HepG2 (cell line): ENCODE measurements around the gene TCF3. TPM values are rescaled to one million over a fixed set of nuclear protein-coding genes. Genes with fewer than 3 reads are reported as not detected.

Experiments
- ATF6 ChIP-seq: sonication (generic); formaldehyde crosslinking; conservative IDR thresholded peaks from 2 replicates; pipeline ENCODE4 v1.4.0; 2020; ENCODE audit warnings: missing genetic modification reagents
- E2F5 ChIP-seq: sonication (generic); formaldehyde crosslinking; conservative IDR thresholded peaks from 2 replicates; pipeline ENCODE4 v1.4.0; 2020; ENCODE audit warnings: missing genetic modification reagents
- SOX6 ChIP-seq, 2 experiments: fragments of 450-650 bp in 1 of 2; sonication (generic) in 1 of 2; formaldehyde crosslinking in 1 of 2; IDR thresholded peaks; 2 replicates each; pipeline versions ENCODE4 v1.4.0 to v1.6.1; 2017 to 2020; ENCODE audit warnings: antibody characterized with exemption in 1 of 2, mild to moderate bottlenecking in 1 of 2, missing genetic modification reagents in 1 of 2
- SRSF4 ChIP-seq: fragments of 200-400 bp; formaldehyde crosslinking; IDR thresholded peaks from one replicate; pipeline ENCODE4 v1.6.1; 2018; ENCODE audit warnings: mild to moderate bottlenecking, low read depth, low read length, moderate library complexity; ENCODE audit not compliant: poor library complexity, severe bottlenecking
- ZFP36L2 ChIP-seq: sonication (generic); formaldehyde crosslinking; IDR thresholded peaks from 2 replicates; pipeline ENCODE4 v1.4.0; 2020; ENCODE audit warnings: missing genetic modification reagents
- ZNF598 ChIP-seq: sonication (generic); formaldehyde crosslinking; IDR thresholded peaks from 2 replicates; pipeline ENCODE4 v1.5.1; 2020; ENCODE audit warnings: mild to moderate bottlenecking, missing genetic modification reagents, borderline replicate concordance
- ZNF850 ChIP-seq: sonication (generic); formaldehyde crosslinking; conservative IDR thresholded peaks from 2 replicates; pipeline ENCODE4 v1.9.0; 2021; ENCODE audit warnings: mild to moderate bottlenecking, missing genetic modification reagents
- polyA plus RNA-seq, 8 experiments: library from polyadenylated mRNA; depleted of rRNA in 3 of 8; stranded (reverse) in 7 of 8; unstranded in 1 of 8; fragments of >200 nt; fragmentation: Illumina TruSeq in 4 of 8; extraction: Trizol in 4 of 8; gene quantifications; 2 replicates each; pipeline versions ENCODE4 v1.2.1 to v1.2.3, GENCODE V29; 2011 to 2016; ENCODE audit warnings: low read depth in 4 of 8, missing spikeins in 1 of 8, mixed read lengths in 1 of 8; ENCODE audit not compliant: insufficient read depth in 1 of 8
- total RNA-seq, 5 experiments: library from RNA; depleted of rRNA; stranded (reverse); fragments of >200 nt; fragmentation: Illumina TruSeq; extraction: Trizol; gene quantifications; 2 replicates each; pipeline ENCODE4 v1.2.3, GENCODE V29; 2016; ENCODE audit warnings: low read depth in 1 of 5
- TF ChIP-seq, protein P1 (sequence below): sonication (generic); formaldehyde crosslinking; IDR thresholded peaks from 2 replicates; pipeline ENCODE4 v1.5.1; 2020; ENCODE audit warnings: missing genetic modification reagents, mild to moderate bottlenecking, borderline replicate concordance

The TCF3 gene
- total and polyA plus RNA-seq, 2 of the 13 experiments (the other 11 are each of a cell fraction or from before 2014, with no cell fraction given), result 51.4 to 53.2 TPM

DNA sequence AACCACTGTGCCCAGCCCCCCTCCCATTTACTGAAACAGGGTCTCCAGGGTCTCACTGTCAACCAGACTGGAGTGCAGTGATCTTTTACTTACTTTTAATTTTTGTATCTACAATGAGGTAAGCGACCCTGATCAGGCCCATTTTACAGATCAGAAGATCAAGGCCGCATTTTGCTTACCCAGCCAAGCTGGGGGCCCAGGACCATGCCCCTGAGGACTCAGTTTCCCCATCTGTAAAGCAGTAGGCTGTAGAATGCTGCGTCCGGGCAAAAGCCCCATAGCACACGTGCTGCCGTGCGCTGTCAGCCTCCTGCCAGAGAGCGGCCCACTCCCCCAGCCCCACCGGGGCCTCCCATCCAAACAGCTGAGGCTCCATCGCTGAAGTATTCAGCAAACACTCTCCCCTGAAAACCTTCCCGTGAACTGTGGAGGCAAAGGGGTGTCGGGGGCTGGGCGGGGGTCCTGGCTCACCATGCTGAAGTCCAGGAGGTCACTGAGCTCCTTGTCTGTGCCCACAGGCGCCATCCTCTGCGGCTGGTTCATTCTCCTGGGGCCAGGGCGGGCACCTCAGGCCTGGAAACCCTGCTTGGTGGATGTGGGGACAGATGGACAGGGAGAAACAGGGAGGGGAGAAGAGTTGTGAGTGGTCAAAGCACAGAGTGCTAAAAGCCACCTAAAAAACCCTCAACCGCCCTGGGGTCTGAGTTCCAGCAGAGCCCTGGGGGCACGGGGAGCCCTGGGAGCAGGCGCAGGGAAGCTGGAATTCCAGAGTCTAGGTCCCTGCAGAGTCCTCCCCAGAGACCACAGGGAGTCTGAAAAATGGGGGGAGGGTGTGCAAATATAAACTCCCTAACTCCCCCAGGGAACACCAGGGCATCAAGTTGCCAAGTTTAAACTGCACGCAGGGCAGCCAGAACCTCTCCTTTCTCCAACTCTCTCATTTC, 2.4 kb downstream of the TCF3 start (continued):
- TF ChIP-seq, protein P1, sequence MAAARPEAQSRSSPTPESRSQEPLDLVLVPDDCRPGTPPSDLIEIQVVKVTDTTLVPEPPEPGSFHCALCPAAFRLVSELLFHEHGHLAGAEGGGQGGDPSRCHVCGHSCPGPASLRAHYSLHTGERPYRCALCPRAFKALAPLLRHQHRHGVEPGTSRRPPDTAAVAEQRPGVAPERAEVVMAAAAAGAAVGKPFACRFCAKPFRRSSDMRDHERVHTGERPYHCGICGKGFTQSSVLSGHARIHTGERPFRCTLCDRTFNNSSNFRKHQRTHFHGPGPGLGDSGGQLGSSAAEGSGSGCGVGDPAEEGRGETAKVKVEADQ (CRISPR knock-in tag), result no peak
- TF ChIP-seq E2F5 (CRISPR knock-in tag) (no peak), ZFP36L2 (CRISPR knock-in tag) (no peak), ZNF598 (CRISPR knock-in tag) (no peak), ATF6 (no peak), ZNF850 (CRISPR knock-in tag) (no peak), SRSF4 (no peak), SOX6 (IDR thresholded peaks at IDR 0.05) (no peak), SOX6 (CRISPR knock-in tag; IDR thresholded peaks at IDR 0.05) (no peak)
